HepG2 (cell line): ENCODE data around the gene KAZN. TPM values are rescaled to one million over a fixed set of nuclear protein-coding genes. Genes with fewer than 3 reads are reported as not detected.

Experiments
- ELF1 ChIP-seq: sonication (generic); formaldehyde crosslinking; IDR thresholded peaks from 2 replicates; pipeline ENCODE4 v1.4.0; 2020; ENCODE audit warnings: missing genetic modification reagents
- FOXP1 ChIP-seq, 2 experiments: fragments of 450-650 bp in 1 of 2; IDR thresholded peaks; 2 replicates each; pipeline ENCODE4 v1.6.1; 2017 to 2018; ENCODE audit warnings: antibody characterized with exemption in 1 of 2
- HMGXB4 ChIP-seq, 2 experiments: sonication (generic) in 1 of 2; formaldehyde crosslinking in 1 of 2; IDR thresholded peaks; 2 replicates each; pipeline versions ENCODE4 v1.4.0 to v1.6.1; 2018 to 2020; ENCODE audit warnings: missing genetic modification reagents in 2 of 2, borderline replicate concordance in 1 of 2, low read depth in 1 of 2, mild to moderate bottlenecking in 1 of 2, missing biosample characterization in 1 of 2
- HNF4A ChIP-seq: sonication (generic); formaldehyde crosslinking; IDR thresholded peaks from 2 replicates; pipeline ENCODE4 v1.4.0; 2020; ENCODE audit warnings: missing genetic modification reagents
- RARA ChIP-seq: IDR thresholded peaks from 2 replicates; pipeline ENCODE4 v1.6.1; 2016; ENCODE audit warnings: missing genetic modification reagents, missing compliant biosample characterization
- REST ChIP-seq, 2 experiments: IDR thresholded peaks; 2 replicates each; pipeline ENCODE4 v1.6.1; 2011 to 2012; ENCODE audit warnings: low read length in 2 of 2, borderline replicate concordance in 1 of 2, low read depth in 1 of 2, mild to moderate bottlenecking in 1 of 2, moderate library complexity in 1 of 2
- RXRB ChIP-seq: IDR thresholded peaks from 2 replicates; pipeline ENCODE4 v1.6.1; 2016; ENCODE audit warnings: borderline replicate concordance, missing genetic modification reagents, missing compliant biosample characterization
- ZKSCAN8 ChIP-seq: IDR thresholded peaks from 2 replicates; pipeline ENCODE4 v1.6.1; 2016; ENCODE audit warnings: borderline replicate concordance, missing genetic modification reagents, missing compliant biosample characterization
- ZNF142 ChIP-seq: sonication (generic); formaldehyde crosslinking; IDR thresholded peaks from 2 replicates; pipeline ENCODE4 v1.4.0; 2020; ENCODE audit warnings: missing genetic modification reagents
- ZNF496 ChIP-seq: sonication (generic); formaldehyde crosslinking; IDR thresholded peaks from 2 replicates; pipeline ENCODE4 v1.8.1; 2023; ENCODE audit warnings: mild to moderate bottlenecking, moderate library complexity, missing genetic modification reagents; ENCODE audit not compliant: insufficient replicate concordance
- ZNF574 ChIP-seq: sonication (generic); formaldehyde crosslinking; IDR thresholded peaks from 2 replicates; pipeline ENCODE4 v1.4.0; 2020; ENCODE audit warnings: missing genetic modification reagents
- ZNF792 ChIP-seq: IDR thresholded peaks from 2 replicates; pipeline ENCODE4 v1.6.1; 2016
- ZSCAN12 ChIP-seq: sonication (generic); formaldehyde crosslinking; IDR thresholded peaks from 2 replicates; pipeline ENCODE4 v1.9.0; 2021; ENCODE audit warnings: mild to moderate bottlenecking, missing genetic modification reagents
- polyA plus RNA-seq, 8 experiments: library from polyadenylated mRNA; depleted of rRNA in 3 of 8; stranded (reverse) in 7 of 8; unstranded in 1 of 8; fragments of >200 nt; fragmentation: Illumina TruSeq in 4 of 8; extraction: Trizol in 4 of 8; gene quantifications; 2 replicates each; pipeline versions ENCODE4 v1.2.1 to v1.2.3, GENCODE V29; 2011 to 2016; ENCODE audit warnings: low read depth in 4 of 8, missing spikeins in 1 of 8, mixed read lengths in 1 of 8; ENCODE audit not compliant: insufficient read depth in 1 of 8
- total RNA-seq, 5 experiments: library from RNA; depleted of rRNA; stranded (reverse); fragments of >200 nt; fragmentation: Illumina TruSeq; extraction: Trizol; gene quantifications; 2 replicates each; pipeline ENCODE4 v1.2.3, GENCODE V29; 2016; ENCODE audit warnings: low read depth in 1 of 5

Gene KAZN
- total and polyA plus RNA-seq, 2 of the 13 experiments (the other 11 are each of a cell fraction or from before 2014, with no cell fraction given), result 10.4 to 13.5 TPM

GRCh38 chr1:15128520-15129313 is 530.2 kb downstream of the KAZN start (continued):
- TF ChIP-seq ZKSCAN8 (CRISPR knock-in tag) (no peak), HNF4A (no peak), ZNF496 (CRISPR knock-in tag) (no peak), ELF1 (no peak), ZNF574 (CRISPR knock-in tag) (peak; percentile 35; the same call in 1 of the 2 replicates), ZSCAN12 (CRISPR knock-in tag) (no peak), ZNF142 (peak; percentile 60; the same call in 1 of the 2 replicates), RXRB (CRISPR knock-in tag) (peak; percentile 34; the same call in 1 of the 2 replicates), FOXP1 (IDR thresholded peaks at IDR 0.05) (no peak), FOXP1 (CRISPR knock-in tag; IDR thresholded peaks at IDR 0.05) (no peak), HMGXB4 (CRISPR knock-in tag; IDR thresholded peaks at IDR 0.05; ENCODE audit: borderline replicate concordance in 1 of 2, low read depth in 1 of 2) (0 out of 4 replicates have a peak, but pooled peaks have one; percentile 46 to 57), ZNF792 (CRISPR knock-in tag) (0 out of 2 replicates have a peak, but pooled peaks have one; percentile 35), RARA (CRISPR knock-in tag) (no peak), REST (IDR thresholded peaks at IDR 0.05; ENCODE audit: borderline replicate concordance in 1 of 2, low read depth in 1 of 2, low read length in 2 of 2) (no peak)
